Psoas muscle (tissue), 8 donors: ENCODE measurements around the gene SMS. TPM values are rescaled to one million over a fixed set of nuclear protein-coding genes. Genes with fewer than 3 reads are reported as not detected.

Experiments used
- ATAC-seq, 4 donors: fragments of 200-7000 bp; cut with Tn5 transposase; one replicate each; pipeline ENCODE4 v1.9.1; 2020; ENCODE audit warnings: moderate library complexity in 3 of 4, mild to moderate bottlenecking in 2 of 4
- DNase-seq, 2 donors: peaks; one replicate each; pipeline ENCODE4 v3.0.0-alpha.2; 2020
- H3K27ac ChIP-seq: fragments of 200-600 bp; one replicate; pipeline ENCODE4 v1.8.0; 2022
- H3K27me3 ChIP-seq, 3 donors: fragments of 200-600 bp in 1 of 3; one replicate each; pipeline versions ENCODE4 v1.6.1 to v1.8.0; 2013 to 2022; ENCODE audit warnings: low read length in 2 of 3, mild to moderate bottlenecking in 2 of 3, moderate library complexity in 1 of 3; ENCODE audit not compliant: insufficient read depth in 3 of 3
- H3K36me3 ChIP-seq, 2 donors: fragments of 200-600 bp in 1 of 2; one replicate each; pipeline versions ENCODE4 v1.6.1 to v1.8.0; 2013 to 2022; ENCODE audit warnings: low read depth in 1 of 2, mild to moderate bottlenecking in 1 of 2, moderate library complexity in 1 of 2; ENCODE audit not compliant: insufficient read depth in 1 of 2
- H3K4me1 ChIP-seq: fragments of 200-600 bp; one replicate; pipeline ENCODE4 v1.8.0; 2022
- H3K4me3 ChIP-seq: fragments of 200-600 bp; one replicate; pipeline ENCODE4 v1.8.0; 2022; ENCODE audit warnings: mild to moderate bottlenecking
- H3K9me3 ChIP-seq: fragments of 200-600 bp; one replicate; pipeline ENCODE4 v1.8.0; 2022
- CTCF ChIP-seq: fragments of 200-600 bp; IDR thresholded peaks from one replicate; pipeline ENCODE4 v1.8.0; 2022; ENCODE audit warnings: antibody characterized with exemption
- WGBS, 3 donors: extraction: QIAGEN DNeasy Blood & Tissue Kit; methylation state at CpG; one replicate each; pipeline versions ENCODE4 v1.1.6 to v1.1.7; 2013; 5-methylcytosine and 5-hydroxymethylcytosine counted together
- intact Hi-C, 2 donors: fragments of 100-400 bp; cut with DNase I; formaldehyde crosslinking; loops; one replicate each; pipeline versions ENCODE4 v1.11.0 to v1.14.2; 2022
- long read RNA-seq, 2 donors: library from polyadenylated mRNA; unstranded; transcript quantifications; one replicate each; pipeline ENCODE4 v2.0.0, GENCODE V29; 2021
- polyA plus RNA-seq, 3 donors: library from polyadenylated mRNA; stranded (reverse); fragments of 200-250 nt; gene quantifications; one replicate each; pipeline ENCODE4 v1.2.3, GENCODE V29; 2013
- total RNA-seq, 4 donors: library from RNA; stranded (reverse); fragmentation: NEBNext Ultra II Directional in 2 of 4; extraction: Animal tissue kit (Norgen Biotek cat#: 25700) in 2 of 4; gene quantifications; one replicate each; pipeline versions ENCODE4 v1.2.1 to v1.2.4, GENCODE V29; 2021 to 2023
- donor health status: healthy with polysubstance abuse.
- donor health status: DM: no; HTN: no; CAD: no; lungs with moderate emphysema.
- donor health status: Bipolar disorder and iron deficiency.
- donor health status: healthy.
- donor health status: DM: yes; HTN: yes; CAD: no.
- donor health status: DM: no; HTN: no; CAD: no.
- donor health status: DM: no; HTN: no; CAD: no.
- donor health status: DM: yes; HTN: yes; CAD: no.

Gene SMS
- total RNA-seq (10 to 100 TPM; 18.6 to 52.9 (median 33.6) TPM), polyA plus RNA-seq (10 to 100 TPM; 28.9 to 50.3 (median 45.3) TPM)
- long read RNA-seq, donor 1, transcript SMS-202 (11 exons, 1,837 nt): major isoform, 14 of 19 reads
- long read RNA-seq, donor 1, partial matches to known transcripts: 2 of 19 reads
- long read RNA-seq, donor 1, other reads (novel, unspliced or antisense): 3 of 19 reads
- long read RNA-seq, donor 2, transcript SMS-202 (11 exons, 1,837 nt): major isoform, 26 of 32 reads
- long read RNA-seq, donor 2, partial matches to known transcripts: 3 of 32 reads
- long read RNA-seq, donor 2, other reads (novel, unspliced or antisense): 3 of 32 reads

- peak; percentile 80 to 95 (median 90) for ATAC-seq
- Histone ChIP-seq H3K9me3 (no peaks in the 10 kb centered on the region), H3K36me3 (no peaks in the 10 kb centered on the region), H3K27me3 (peaks cover 0 to 6% (median 0%) of the 10 kb centered on the region in 3 donors), H3K4me1 (no peaks in the 10 kb centered on the region), H3K27ac (peak within 1 kb of the TSS; percentile 66), H3K4me3 (peak within 1 kb of the TSS; percentile 71)
- TF ChIP-seq CTCF: no peak
- DNase-seq: peak; percentile 80 to 86
- WGBS, 3 donors: 2 to 31% (median 8%) methylated on average over 11 to 42 of the region's 46 CpGs
- intact Hi-C loops: loop anchor here in 1 of 2 donors (10.0 kb wide), 1 partner anchor 96 kb away; no protein-coding TSS in a partner anchor
Observed at GRCh38 chrX:21940356-21940829, at the start of gene SMS. Gene SMS (plus strand): TSS chrX:21940709. CDS start chrX:21940825, 116 bp downstream.

GRCh38 chrX:21905313-21905712 is 35.2 kb upstream of the SMS start:
- H3K27ac ChIP-seq: no peak overlapping the region
- peaks cover 0 to 13% of the 10 kb centered on the region in 2 donors for H3K36me3 ChIP-seq
- H3K4me3 ChIP-seq: no peak overlapping the region
- TF ChIP-seq CTCF: no peak
- H3K27me3 ChIP-seq: no peaks in the 10 kb centered on the region
- H3K4me1 ChIP-seq: no peaks in the 10 kb centered on the region
- 63 to 82% (median 73%) methylated on average over 2 of the region's 2 CpGs for WGBS, 3 donors
- H3K9me3 ChIP-seq: no peaks in the 10 kb centered on the region
- intact Hi-C loops: no loop called here
- ATAC-seq (no peak), DNase-seq (no peak)

GRCh38 chrX:21905953-21906352 is 34.6 kb upstream of the SMS start:
- ATAC-seq (no peak), DNase-seq (no peak)
- no peak overlapping the region for H3K27ac ChIP-seq
- 78 to 96% (median 94%) methylated on average over 3 of the region's 3 CpGs for WGBS, 3 donors
- H3K36me3 ChIP-seq: peaks cover 0 to 11% of the 10 kb centered on the region in 2 donors
- intact Hi-C loops: no loop called here
- H3K27me3 ChIP-seq: no peaks in the 10 kb centered on the region
- H3K4me1 ChIP-seq: no peaks in the 10 kb centered on the region
- H3K4me3 ChIP-seq: no peak overlapping the region
- TF ChIP-seq CTCF: no peak
- H3K9me3 ChIP-seq: no peaks in the 10 kb centered on the region

- WGBS, 3 donors: 57 to 64% (median 62%) methylated on average over 1 of the region's 1 CpG
- intact Hi-C loops: no loop called here
- Histone ChIP-seq H3K27me3 (no peaks in the 10 kb centered on the region), H3K4me3 (no peak overlapping the region), H3K27ac (no peak overlapping the region), H3K4me1 (no peaks in the 10 kb centered on the region), H3K9me3 (no peaks in the 10 kb centered on the region), H3K36me3 (no peaks in the 10 kb centered on the region)
- ATAC-seq (no peak), DNase-seq (no peak)
- no peak for TF ChIP-seq CTCF
Observed at GRCh38 chrX:21907260-21907659, 33.2 kb upstream of the SMS start.
